ENCODE measurements around the gene CEP192. TPM values are rescaled to one million over a fixed set of nuclear protein-coding genes. Genes with fewer than 3 reads are reported as not detected.
"Not testable (repeated sequence)": the region's sequence is repeated elsewhere in the genome, so short reads cannot be mapped to it uniquely, and the experiment has no call there.

Gene CEP192
- total and polyA plus RNA-seq, 9 donors = 14.3 to 34.8 (median 21.8) TPM

DNA sequence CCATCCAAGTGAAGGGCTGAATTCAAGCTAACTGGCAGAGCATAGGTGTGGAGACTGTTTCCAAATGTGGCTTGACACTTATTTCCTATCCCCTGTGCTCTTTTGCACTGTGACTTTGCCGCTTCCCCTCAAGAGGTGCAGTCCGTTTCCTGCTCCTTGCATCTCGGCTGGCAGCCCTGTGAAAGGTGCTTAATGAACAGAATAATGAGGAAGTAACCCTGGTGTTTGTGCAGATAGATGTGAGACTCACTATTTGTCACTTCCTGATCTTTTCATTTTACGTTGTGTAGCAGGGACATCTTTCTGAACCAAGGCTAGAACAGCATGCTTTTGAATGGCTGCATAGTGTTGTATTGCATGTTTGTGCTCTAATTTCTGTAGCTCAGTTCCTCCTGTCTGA, 60.8 kb downstream of the CEP192 start:
- Histone ChIP-seq H3K9me3 (replicated peaks; ENCODE audit: control insufficient read depth, low read depth, low read length) (no peaks in the 10 kb centered on the region), H3K27ac (ENCODE audit: low read length) (no peak overlapping the region), H3K27me3 (ENCODE audit: control insufficient read depth, insufficient read depth, low read length) (no peaks in the 10 kb centered on the region), H3K4me3 (ENCODE audit: low read length) (no peak overlapping the region), H3K4me1 (ENCODE audit: control insufficient read depth, insufficient read depth, low read length) (no peaks in the 10 kb centered on the region), H3K36me3 (ENCODE audit: control insufficient read depth, insufficient read depth, low read length) (peaks cover 53% of the 10 kb centered on the region)
- no CpG with 5 or more reads among the region's 4 CpGs for WGBS (ENCODE audit: insufficient coverage)
- peak; percentile 7 for DNase-seq

DNA sequence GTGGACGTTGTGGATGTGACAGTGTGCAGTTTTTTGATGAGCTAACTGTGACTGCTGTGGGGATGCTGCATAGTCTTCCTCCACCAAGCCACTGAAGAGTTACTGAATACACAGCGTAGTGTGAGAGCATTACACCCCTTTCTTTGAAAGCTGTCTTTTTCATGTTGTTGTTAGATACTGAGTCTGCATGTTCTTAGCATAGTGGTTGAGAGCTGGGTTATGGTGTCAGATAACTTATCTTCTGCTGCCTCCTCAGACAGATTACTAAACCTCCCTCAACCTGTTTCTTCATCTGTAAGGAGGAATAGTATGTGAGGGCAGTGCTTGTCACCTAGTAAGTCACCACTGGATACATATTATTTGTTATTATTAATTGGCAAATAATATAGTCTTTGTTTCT, 63.2 kb downstream of the CEP192 start:
- no peak for DNase-seq
- Histone ChIP-seq H3K9me3 (replicated peaks; ENCODE audit: control insufficient read depth, low read depth, low read length) (no peaks in the 10 kb centered on the region), H3K27ac (ENCODE audit: low read length) (no peak overlapping the region), H3K4me1 (ENCODE audit: control insufficient read depth, insufficient read depth, low read length) (no peaks in the 10 kb centered on the region), H3K36me3 (ENCODE audit: control insufficient read depth, insufficient read depth, low read length) (peaks cover 45% of the 10 kb centered on the region), H3K27me3 (ENCODE audit: control insufficient read depth, insufficient read depth, low read length) (no peaks in the 10 kb centered on the region), H3K4me3 (ENCODE audit: low read length) (no peak overlapping the region)
- WGBS (ENCODE audit: insufficient coverage) = 67% methylated on average over 1 of the region's 2 CpGs

DNA sequence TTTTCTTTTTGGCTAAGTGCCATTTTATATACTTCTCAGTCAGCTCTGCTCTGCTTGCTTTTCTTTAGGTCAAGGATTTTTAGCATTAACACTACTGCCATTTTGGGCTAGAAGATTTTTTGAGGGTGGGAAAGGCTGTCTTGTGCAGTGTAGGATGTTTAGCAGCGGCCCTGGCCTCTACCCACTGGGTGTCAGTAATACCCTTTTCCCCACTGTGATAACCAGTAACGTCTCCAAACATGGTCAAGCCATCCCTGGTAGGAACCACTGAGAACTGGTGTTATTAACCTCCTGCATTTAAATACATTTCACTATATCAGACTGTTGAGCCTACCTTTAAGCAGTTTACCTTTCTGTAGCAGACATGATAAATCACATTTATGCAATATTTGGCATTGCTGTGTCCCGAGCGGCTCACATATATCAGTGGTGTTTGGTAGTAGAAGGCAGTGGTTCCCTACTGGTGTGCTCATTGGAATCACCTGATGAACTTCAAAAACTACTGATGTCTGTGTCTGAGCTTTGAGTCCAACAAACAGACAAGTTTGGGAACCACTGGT, 70.5 kb downstream of the CEP192 start:
- H3K27ac ChIP-seq (ENCODE audit: low read length) = no peak overlapping the region
- 96% methylated on average over 3 of the region's 4 CpGs for WGBS (ENCODE audit: insufficient coverage)
- H3K4me1 ChIP-seq (ENCODE audit: control insufficient read depth, insufficient read depth, low read length) = no peaks in the 10 kb centered on the region
- DNase-seq = no peak
- H3K36me3 ChIP-seq (ENCODE audit: control insufficient read depth, insufficient read depth, low read length) = peaks cover 33% of the 10 kb centered on the region
- no peaks in the 10 kb centered on the region for H3K9me3 ChIP-seq (replicated peaks; ENCODE audit: control insufficient read depth, low read depth, low read length)
- no peaks in the 10 kb centered on the region for H3K27me3 ChIP-seq (ENCODE audit: control insufficient read depth, insufficient read depth, low read length)
- no peak overlapping the region for H3K4me3 ChIP-seq (ENCODE audit: low read length)

GRCh38 chr18:13067124-13067523, 76.0 kb downstream of the CEP192 start:
- Histone ChIP-seq H3K4me3 (ENCODE audit: low read length) (no peak overlapping the region), H3K36me3 (ENCODE audit: control insufficient read depth, insufficient read depth, low read length) (peaks cover 37% of the 10 kb centered on the region), H3K9me3 (replicated peaks; ENCODE audit: control insufficient read depth, low read depth, low read length) (no peaks in the 10 kb centered on the region), H3K27me3 (ENCODE audit: control insufficient read depth, insufficient read depth, low read length) (no peaks in the 10 kb centered on the region), H3K4me1 (ENCODE audit: control insufficient read depth, insufficient read depth, low read length) (no peaks in the 10 kb centered on the region), H3K27ac (ENCODE audit: low read length) (no peak overlapping the region)
- no CpG with 5 or more reads among the region's 4 CpGs for WGBS (ENCODE audit: insufficient coverage)
- DNase-seq = no peak

GRCh38 chr18:13067966-13068365, 76.8 kb downstream of the CEP192 start:
- no peak for DNase-seq
- H3K4me3 ChIP-seq (ENCODE audit: low read length) = no peak overlapping the region
- WGBS (ENCODE audit: insufficient coverage) = 96% methylated on average over 6 of the region's 7 CpGs
- H3K9me3 ChIP-seq (replicated peaks; ENCODE audit: control insufficient read depth, low read depth, low read length) = no peaks in the 10 kb centered on the region
- peaks cover 41% of the 10 kb centered on the region for H3K36me3 ChIP-seq (ENCODE audit: control insufficient read depth, insufficient read depth, low read length)
- H3K4me1 ChIP-seq (ENCODE audit: control insufficient read depth, insufficient read depth, low read length) = no peaks in the 10 kb centered on the region
- no peak overlapping the region for H3K27ac ChIP-seq (ENCODE audit: low read length)
- no peaks in the 10 kb centered on the region for H3K27me3 ChIP-seq (ENCODE audit: control insufficient read depth, insufficient read depth, low read length)

DNA sequence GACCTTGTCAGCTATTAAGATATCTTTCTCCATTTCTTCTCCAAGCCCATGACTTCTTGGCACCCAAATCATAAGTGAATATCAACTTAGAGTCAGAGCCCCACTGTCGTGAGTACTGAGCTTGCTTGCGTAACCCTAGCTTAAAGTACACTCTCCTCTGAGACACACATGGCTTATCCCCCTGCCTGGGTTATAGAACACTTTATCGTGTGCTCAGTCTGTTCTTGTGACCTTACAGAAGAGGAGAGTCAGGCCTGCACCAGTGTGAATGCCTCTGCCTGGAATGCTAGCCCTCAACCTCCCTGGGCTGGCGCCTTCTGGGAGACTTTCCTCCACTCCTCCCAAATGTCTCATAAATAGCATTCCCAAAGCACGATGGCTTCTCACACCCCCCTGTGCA, 79.3 kb downstream of the CEP192 start:
- WGBS (ENCODE audit: insufficient coverage) = 95% methylated on average over 4 of the region's 5 CpGs
- Histone ChIP-seq H3K27me3 (ENCODE audit: control insufficient read depth, insufficient read depth, low read length) (no peaks in the 10 kb centered on the region), H3K27ac (ENCODE audit: low read length) (no peak overlapping the region), H3K36me3 (ENCODE audit: control insufficient read depth, insufficient read depth, low read length) (peaks cover 58% of the 10 kb centered on the region), H3K4me1 (ENCODE audit: control insufficient read depth, insufficient read depth, low read length) (no peaks in the 10 kb centered on the region), H3K4me3 (ENCODE audit: low read length) (no peak overlapping the region), H3K9me3 (replicated peaks; ENCODE audit: control insufficient read depth, low read depth, low read length) (no peaks in the 10 kb centered on the region)
- no peak for DNase-seq

DNA sequence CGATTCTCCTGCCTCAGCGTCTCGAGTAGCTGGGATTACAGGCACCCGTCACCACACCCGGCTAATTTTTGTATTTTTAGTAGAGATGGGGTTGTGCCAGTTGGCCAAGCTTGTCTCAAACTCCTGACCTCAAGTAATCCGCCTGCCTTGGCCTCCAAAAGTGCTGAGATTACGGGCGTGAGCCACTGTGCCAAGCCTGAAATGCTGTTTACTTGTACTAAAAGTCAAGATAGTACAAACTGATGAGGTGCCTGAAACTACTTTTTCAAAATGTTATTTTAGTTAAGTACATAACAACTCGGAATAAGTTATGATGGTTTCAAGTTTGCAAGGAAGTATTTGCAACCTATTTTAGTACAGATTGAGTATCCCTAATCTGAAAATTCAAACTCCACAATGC, 85.7 kb downstream of the CEP192 start:
- Histone ChIP-seq H3K27me3 (ENCODE audit: control insufficient read depth, insufficient read depth, low read length) (no peaks in the 10 kb centered on the region), H3K4me1 (ENCODE audit: control insufficient read depth, insufficient read depth, low read length) (no peaks in the 10 kb centered on the region), H3K27ac (ENCODE audit: low read length) (no peak overlapping the region), H3K36me3 (ENCODE audit: control insufficient read depth, insufficient read depth, low read length) (peaks cover 28% of the 10 kb centered on the region), H3K4me3 (ENCODE audit: low read length) (no peak overlapping the region), H3K9me3 (replicated peaks; ENCODE audit: control insufficient read depth, low read depth, low read length) (peaks cover 3% of the 10 kb centered on the region)
- no peak for DNase-seq
- WGBS (ENCODE audit: insufficient coverage) = 85% methylated on average over 8 of the region's 9 CpGs

- Histone ChIP-seq H3K4me1 (ENCODE audit: control insufficient read depth, insufficient read depth, low read length) (no peaks in the 10 kb centered on the region), H3K4me3 (ENCODE audit: low read length) (no peak overlapping the region), H3K27me3 (ENCODE audit: control insufficient read depth, insufficient read depth, low read length) (no peaks in the 10 kb centered on the region), H3K9me3 (replicated peaks; ENCODE audit: control insufficient read depth, low read depth, low read length) (peaks cover 3% of the 10 kb centered on the region), H3K27ac (ENCODE audit: low read length) (no peak overlapping the region), H3K36me3 (ENCODE audit: control insufficient read depth, insufficient read depth, low read length) (peaks cover 24% of the 10 kb centered on the region)
- no CpG with 5 or more reads among the region's 2 CpGs for WGBS (ENCODE audit: insufficient coverage)
- DNase-seq = no peak
These were observed 86.3 kb downstream of the CEP192 start for GRCh38 chr18:13077473-13077872.

DNA sequence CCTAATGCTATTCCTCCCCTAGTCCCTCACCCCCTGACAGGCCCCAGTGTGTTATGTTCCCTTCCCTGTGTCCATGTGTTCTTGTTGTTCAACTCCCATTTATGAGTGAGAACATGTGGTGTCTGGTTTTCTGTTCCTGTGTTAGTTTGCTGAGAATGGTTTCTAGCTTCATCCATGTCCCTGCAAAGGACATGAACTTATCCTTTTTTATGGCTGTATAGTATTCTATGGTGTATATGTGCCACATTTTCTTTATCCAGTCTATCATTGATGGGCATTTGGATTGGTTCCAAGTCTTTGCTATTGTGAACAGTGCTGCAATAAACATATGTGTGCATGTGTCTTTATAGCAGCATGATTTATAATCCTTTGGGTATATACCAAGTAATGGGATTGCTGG, 86.9 kb downstream of the CEP192 start:
- not testable (repeated sequence) for H3K27me3 ChIP-seq (ENCODE audit: control insufficient read depth, insufficient read depth, low read length); H3K27ac ChIP-seq (ENCODE audit: low read length); DNase-seq; H3K4me3 ChIP-seq (ENCODE audit: low read length); H3K4me1 ChIP-seq (ENCODE audit: control insufficient read depth, insufficient read depth, low read length); H3K9me3 ChIP-seq (replicated peaks; ENCODE audit: control insufficient read depth, low read depth, low read length)
- H3K36me3 ChIP-seq (ENCODE audit: control insufficient read depth, insufficient read depth, low read length) = peaks cover 24% of the 10 kb centered on the region

DNA sequence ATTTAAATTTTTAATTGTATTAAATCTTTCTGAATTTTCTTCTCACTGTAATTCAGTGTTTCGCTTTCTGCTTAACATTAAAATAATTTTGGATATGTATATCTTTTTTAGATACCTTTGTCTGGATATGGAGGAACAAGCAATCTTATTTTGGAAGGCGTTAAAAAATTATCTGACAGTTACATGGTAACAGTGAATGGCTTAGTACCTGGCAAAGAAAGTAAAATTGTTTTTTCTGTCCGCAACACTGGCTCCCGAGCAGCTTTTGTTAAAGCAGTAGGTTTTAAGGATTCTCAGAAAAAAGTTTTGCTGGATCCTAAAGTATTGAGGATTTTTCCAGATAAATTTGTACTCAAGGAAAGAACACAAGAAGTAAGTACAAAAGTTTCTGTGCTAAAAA, 95.7 kb downstream of the CEP192 start:
- H3K36me3 ChIP-seq (ENCODE audit: control insufficient read depth, insufficient read depth, low read length) = peaks cover 21% of the 10 kb centered on the region
- H3K4me1 ChIP-seq (ENCODE audit: control insufficient read depth, insufficient read depth, low read length) = no peaks in the 10 kb centered on the region
- DNase-seq = no peak
- WGBS (ENCODE audit: insufficient coverage) = 100% methylated on average over 1 of the region's 4 CpGs
- H3K4me3 ChIP-seq (ENCODE audit: low read length) = no peak overlapping the region
- peaks cover 3% of the 10 kb centered on the region for H3K9me3 ChIP-seq (replicated peaks; ENCODE audit: control insufficient read depth, low read depth, low read length)
- H3K27me3 ChIP-seq (ENCODE audit: control insufficient read depth, insufficient read depth, low read length) = no peaks in the 10 kb centered on the region
- H3K27ac ChIP-seq (ENCODE audit: low read length) = no peak overlapping the region

GRCh38 chr18:13095466-13095865, 104.3 kb downstream of the CEP192 start:
- Histone ChIP-seq H3K9me3 (replicated peaks; ENCODE audit: control insufficient read depth, low read depth, low read length) (no peaks in the 10 kb centered on the region), H3K27me3 (ENCODE audit: control insufficient read depth, insufficient read depth, low read length) (no peaks in the 10 kb centered on the region), H3K4me3 (ENCODE audit: low read length) (no peak overlapping the region), H3K4me1 (ENCODE audit: control insufficient read depth, insufficient read depth, low read length) (no peaks in the 10 kb centered on the region), H3K36me3 (ENCODE audit: control insufficient read depth, insufficient read depth, low read length) (peaks cover 37% of the 10 kb centered on the region), H3K27ac (ENCODE audit: low read length) (no peak overlapping the region)
- 95% methylated on average over 12 of the region's 12 CpGs for WGBS (ENCODE audit: insufficient coverage)
- no peak for DNase-seq
